Measurements from ENCODE around the gene NCL. TPM values are rescaled to one million over a fixed set of nuclear protein-coding genes. Genes with fewer than 3 reads are reported as not detected.

NCL gene, protein sequence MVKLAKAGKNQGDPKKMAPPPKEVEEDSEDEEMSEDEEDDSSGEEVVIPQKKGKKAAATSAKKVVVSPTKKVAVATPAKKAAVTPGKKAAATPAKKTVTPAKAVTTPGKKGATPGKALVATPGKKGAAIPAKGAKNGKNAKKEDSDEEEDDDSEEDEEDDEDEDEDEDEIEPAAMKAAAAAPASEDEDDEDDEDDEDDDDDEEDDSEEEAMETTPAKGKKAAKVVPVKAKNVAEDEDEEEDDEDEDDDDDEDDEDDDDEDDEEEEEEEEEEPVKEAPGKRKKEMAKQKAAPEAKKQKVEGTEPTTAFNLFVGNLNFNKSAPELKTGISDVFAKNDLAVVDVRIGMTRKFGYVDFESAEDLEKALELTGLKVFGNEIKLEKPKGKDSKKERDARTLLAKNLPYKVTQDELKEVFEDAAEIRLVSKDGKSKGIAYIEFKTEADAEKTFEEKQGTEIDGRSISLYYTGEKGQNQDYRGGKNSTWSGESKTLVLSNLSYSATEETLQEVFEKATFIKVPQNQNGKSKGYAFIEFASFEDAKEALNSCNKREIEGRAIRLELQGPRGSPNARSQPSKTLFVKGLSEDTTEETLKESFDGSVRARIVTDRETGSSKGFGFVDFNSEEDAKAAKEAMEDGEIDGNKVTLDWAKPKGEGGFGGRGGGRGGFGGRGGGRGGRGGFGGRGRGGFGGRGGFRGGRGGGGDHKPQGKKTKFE
- polyA plus RNA-seq (ENCODE audit: insufficient read length), result 1,232 TPM
- long read RNA-seq, donor 1, full-length matches to known transcripts, result 67 of 7,418 reads
- long read RNA-seq, donor 1, partial matches to known transcripts, result 7,151 of 7,418 reads
- long read RNA-seq, donor 1, other reads (novel, unspliced or antisense), result 200 of 7,418 reads
- long read RNA-seq, donor 2, full-length matches to known transcripts, result 69 of 7,305 reads
- long read RNA-seq, donor 2, partial matches to known transcripts, result 6,855 of 7,305 reads
- long read RNA-seq, donor 2, other reads (novel, unspliced or antisense), result 381 of 7,305 reads
- long read RNA-seq, donor 3, full-length matches to known transcripts, result 56 of 3,853 reads
- long read RNA-seq, donor 3, partial matches to known transcripts, result 3,606 of 3,853 reads
- long read RNA-seq, donor 3, other reads (novel, unspliced or antisense), result 191 of 3,853 reads
- long read RNA-seq, donor 4, partial matches to known transcripts, result 1,448 of 1,564 reads
- long read RNA-seq, donor 4, other reads (novel, unspliced or antisense), result 111 of 1,564 reads
- long read RNA-seq, donor 5, full-length matches to known transcripts, result 127 of 8,160 reads
- long read RNA-seq, donor 5, partial matches to known transcripts, result 7,770 of 8,160 reads
- long read RNA-seq, donor 5, other reads (novel, unspliced or antisense), result 263 of 8,160 reads
- long read RNA-seq, donor 6, full-length matches to known transcripts, result 53 of 7,829 reads
- long read RNA-seq, donor 6, partial matches to known transcripts, result 7,470 of 7,829 reads
- long read RNA-seq, donor 6, other reads (novel, unspliced or antisense), result 306 of 7,829 reads
- long read RNA-seq, donor 7, full-length matches to known transcripts, result 86 of 10,043 reads
- long read RNA-seq, donor 7, partial matches to known transcripts, result 9,718 of 10,043 reads
- long read RNA-seq, donor 7, other reads (novel, unspliced or antisense), result 239 of 10,043 reads
- long read RNA-seq, donor 8, full-length matches to known transcripts, result 31 of 3,177 reads
- long read RNA-seq, donor 8, partial matches to known transcripts, result 2,746 of 3,177 reads
- long read RNA-seq, donor 8, other reads (novel, unspliced or antisense), result 400 of 3,177 reads

DNA sequence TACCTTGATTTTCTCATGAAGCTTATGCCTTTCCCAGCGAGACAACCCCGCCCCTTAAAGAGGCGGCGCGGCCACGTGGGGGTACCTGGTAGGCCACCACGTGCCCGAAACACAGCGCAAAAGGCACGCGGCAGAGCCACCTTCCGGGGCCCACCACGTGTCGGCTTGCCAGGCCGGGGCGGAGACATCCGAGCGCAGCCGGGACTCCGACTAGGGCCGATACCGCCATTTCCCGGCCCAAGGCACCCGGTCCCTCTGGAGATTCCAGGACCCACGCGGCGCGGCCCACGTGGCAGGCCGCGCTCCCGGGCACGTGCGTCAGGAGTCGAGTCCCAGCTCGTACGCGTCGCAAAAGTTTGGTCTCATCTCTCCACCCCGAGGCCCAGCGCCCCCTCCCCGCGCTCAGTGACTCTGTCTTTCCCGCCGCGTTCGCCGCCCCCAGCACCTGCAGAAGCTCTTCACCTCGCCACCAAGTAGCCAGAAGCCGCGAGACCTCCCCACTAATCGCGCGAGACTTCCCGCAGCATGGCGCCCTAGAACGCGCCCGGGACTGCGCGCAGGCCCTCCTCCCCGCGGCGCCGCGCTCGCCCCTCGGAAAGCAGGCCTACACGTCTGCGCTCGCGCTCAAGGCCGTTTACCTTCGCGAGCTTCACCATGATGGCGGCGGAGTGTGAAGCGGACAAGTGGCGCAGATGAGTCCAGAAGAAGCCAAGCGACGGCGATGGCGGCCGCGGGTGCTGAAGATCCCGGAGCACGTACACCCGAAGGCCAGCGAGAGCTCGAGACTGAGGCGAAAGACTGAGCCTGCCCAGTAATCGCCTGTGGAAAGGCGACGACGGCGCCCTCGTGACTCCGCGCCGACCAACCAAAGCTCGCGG lies at the start of gene NCL:
NCL (minus strand) TSS at position 787 of the 878 bp plus-strand sequence; CDS start at position 656, 131 bp downstream.
- DNase-seq, result peak; percentile 84

DNA sequence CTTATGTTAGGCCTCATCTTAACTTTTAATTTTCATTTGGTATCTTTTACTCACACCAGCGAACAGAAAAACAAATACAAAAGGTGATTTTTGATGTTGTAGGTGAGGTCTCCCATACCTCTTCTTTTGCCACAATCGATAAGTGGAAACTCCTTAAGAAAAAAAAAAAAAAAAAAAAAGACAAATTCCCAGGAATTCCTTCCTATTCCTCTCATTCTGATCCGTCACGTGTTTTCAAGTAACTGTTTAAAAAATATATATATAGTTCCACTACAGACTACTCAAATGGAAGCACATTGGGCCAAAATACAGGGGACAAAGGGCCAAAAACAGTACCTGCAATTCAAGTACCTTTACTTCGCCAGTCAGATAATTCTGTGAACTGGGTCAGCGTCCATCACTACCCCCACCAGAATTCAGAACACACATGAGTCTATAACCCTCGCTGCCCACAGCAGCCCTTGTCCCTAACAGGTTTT lies 49.5 kb upstream of the NCL start:
- DNase-seq, result no peak

DNA sequence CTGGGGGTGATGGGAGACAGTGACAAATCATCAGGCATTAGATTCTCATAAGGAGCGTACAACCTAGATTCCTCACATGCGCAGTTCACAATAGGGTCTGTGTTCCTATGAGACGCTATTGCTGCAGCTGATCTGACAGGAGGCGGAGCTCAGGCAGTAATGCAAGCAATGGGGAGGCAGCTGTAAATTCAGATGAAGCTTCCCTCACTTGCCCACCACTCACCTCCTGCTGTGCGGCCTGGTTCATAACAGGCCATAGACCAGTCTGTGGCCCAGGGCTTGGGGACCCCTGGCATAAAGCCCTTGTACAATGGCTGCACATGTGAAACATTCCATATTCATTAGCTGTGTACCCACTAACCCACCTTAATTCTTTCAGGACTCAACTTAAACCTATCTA lies 47.9 kb upstream of the NCL start:
- DNase-seq, result no peak

DNA sequence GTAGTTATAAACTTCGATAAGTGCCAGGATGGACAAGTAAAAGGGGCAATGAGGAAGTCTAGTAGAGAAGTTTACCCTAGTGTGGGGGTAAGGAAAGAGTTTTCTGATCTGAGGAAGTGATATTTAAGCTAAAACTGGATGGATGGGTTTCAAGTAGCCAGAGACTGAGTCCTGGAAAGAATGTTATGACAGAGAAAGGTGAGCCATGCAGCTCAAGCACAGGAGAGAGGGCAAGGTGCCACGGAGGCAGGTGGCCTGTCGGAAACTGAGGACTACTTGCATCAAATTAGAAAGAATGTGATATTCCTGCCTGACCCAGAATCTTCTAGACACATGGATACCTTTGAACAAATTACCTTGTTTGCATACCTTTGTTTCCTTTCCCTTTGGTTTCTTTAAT lies 39.5 kb upstream of the NCL start:
- no peak for DNase-seq

DNA sequence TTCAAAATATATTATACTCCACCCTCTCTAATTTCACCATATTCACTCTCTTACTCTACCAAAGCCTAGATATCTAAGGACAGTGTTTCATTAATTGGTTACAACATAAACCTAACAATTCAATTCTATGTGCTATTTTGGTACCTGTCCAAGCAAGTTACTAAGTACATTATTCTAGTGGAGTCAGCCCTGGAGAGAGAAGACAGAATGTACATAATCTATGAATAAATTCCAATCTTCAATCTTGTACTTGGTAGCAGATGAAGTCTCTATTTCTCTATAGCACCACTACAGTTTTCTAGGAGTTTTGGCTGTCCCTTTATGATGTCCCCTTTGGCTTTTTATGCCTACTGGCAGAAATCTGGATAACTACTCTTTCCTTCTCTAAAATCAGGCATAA lies 38.3 kb upstream of the NCL start:
- DNase-seq, result no peak

DNA sequence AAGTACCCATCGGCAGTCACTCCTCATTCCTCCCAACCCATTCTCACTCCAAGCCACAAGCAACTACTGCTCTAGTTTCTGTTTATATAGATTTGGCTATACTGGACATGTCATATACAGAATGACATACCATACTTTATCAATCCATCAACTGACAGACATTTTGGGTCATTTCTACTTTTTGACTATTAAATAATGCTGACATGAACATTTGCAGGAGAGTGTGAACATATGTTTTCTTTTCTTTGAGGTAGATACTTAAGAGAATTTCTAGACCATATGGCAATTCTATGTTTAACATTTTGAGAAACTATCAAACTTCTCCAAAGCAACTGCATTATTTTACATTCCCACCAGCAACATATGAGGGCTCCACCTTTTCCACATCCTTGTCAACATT lies 33.4 kb upstream of the NCL start:
- no peak for DNase-seq

DNA sequence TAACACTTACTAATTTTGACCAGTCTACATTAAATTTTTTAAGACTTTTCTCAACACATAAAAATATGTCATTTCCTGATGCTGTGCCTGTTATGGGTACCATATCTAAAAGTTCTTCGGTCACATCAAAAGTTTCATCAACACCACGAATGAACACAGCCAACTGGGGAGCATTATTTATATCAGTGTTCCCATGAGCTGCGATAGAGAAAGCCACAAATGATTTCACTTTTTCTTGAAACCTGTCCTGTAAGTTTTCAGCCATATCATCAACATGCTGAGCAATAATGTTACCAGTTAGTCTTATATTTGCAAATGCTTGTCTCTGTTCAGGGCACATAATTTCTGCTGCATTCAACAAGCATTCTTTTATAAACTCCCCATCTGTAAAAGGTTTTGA lies 30.4 kb upstream of the NCL start:
- DNase-seq, result no peak

DNA sequence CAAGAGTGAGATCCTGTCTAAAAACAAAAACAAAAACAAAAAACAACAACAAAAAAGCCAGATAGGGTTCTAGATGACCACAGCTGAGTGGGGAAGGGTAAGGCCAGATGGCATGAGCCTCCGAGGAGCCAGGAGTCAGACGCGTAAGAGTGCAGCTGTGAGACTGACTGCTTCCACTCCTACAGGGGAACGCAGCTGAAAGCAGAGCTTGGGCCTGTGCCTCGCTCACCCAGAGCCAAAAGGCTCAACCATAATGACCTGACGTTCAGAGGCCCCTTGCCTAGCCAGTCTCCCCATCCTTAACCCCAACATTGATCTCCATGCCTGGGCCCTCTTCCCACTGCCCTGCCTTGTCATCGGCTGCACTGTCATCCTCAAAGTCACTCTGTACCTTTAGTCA lies 26.5 kb upstream of the NCL start:
- DNase-seq, result no peak

DNA sequence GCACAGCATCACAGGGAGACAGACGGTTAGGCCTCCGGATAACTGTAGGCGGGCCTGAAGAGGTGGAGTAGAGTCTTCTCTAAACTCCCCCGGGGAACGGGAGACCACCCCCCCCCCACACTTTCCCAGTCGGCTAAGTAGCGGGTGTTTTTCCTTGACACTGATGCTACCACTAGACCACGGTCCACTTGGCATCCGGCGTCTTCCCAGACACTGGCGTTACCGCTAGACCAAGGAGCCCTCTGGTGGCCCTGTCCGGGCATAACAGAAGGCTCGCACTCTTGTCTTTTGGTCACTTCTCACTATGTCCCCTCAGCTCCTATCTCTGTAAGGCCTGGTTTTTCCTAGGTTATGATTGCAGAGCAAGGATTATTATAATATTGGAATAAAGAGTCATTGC lies 25.7 kb upstream of the NCL start:
- no peak for DNase-seq

DNA sequence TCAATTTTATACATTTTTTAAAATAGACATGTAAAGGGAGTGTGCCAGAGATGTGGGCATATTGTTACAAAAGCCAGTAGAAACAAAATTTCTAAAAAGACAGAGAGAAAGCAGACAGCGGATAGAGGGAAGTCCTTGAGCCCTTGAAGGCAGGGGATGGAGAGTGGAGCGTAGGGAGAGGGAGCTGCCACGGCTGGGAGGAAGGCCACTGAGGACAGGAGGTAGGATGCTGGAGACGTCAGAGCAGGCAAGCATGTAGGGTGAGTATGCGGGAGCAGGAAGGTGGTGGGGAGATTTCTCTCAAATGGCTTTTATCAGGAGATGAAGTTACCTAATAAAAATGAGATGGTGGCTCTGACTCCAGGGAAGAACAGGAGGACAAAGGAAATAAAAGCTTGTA lies 24.0 kb upstream of the NCL start:
- no peak for DNase-seq

DNA sequence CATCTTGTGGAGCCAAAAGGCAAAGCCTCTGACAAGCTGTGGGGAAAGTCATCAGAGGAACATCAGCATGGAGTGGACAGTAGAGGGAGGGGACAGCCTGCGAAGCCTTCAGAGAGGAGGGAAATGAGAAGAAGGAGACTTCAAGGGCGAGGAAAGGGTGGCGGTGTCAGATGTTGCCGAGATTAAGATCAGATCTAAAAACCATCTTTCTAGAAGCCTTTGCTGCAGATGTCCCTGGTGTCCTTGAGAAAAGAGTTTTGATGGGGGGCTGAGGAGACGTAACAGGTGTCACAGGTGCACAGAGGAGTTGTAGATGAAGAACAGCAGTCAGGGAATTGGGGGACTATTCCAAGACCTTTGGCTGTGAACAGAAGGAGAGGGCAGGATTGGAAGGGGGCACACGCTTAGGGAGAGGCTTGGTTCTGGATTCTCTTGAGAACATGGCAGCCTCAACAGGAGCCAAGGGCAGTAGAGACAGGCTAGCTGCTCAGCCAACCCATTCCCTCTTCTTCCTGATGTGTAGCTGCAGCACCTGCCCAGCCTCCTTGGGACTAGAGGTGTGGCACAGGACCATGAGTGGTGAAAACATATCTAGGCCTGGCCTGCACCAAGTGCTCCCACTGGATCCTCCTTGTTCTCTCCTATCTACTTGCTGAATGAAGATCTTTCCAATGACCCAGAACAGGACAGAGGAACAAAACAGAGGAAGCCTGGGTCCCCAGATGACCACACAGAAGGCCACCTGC lies 22.7 kb upstream of the NCL start:
- DNase-seq, result no peak

DNA sequence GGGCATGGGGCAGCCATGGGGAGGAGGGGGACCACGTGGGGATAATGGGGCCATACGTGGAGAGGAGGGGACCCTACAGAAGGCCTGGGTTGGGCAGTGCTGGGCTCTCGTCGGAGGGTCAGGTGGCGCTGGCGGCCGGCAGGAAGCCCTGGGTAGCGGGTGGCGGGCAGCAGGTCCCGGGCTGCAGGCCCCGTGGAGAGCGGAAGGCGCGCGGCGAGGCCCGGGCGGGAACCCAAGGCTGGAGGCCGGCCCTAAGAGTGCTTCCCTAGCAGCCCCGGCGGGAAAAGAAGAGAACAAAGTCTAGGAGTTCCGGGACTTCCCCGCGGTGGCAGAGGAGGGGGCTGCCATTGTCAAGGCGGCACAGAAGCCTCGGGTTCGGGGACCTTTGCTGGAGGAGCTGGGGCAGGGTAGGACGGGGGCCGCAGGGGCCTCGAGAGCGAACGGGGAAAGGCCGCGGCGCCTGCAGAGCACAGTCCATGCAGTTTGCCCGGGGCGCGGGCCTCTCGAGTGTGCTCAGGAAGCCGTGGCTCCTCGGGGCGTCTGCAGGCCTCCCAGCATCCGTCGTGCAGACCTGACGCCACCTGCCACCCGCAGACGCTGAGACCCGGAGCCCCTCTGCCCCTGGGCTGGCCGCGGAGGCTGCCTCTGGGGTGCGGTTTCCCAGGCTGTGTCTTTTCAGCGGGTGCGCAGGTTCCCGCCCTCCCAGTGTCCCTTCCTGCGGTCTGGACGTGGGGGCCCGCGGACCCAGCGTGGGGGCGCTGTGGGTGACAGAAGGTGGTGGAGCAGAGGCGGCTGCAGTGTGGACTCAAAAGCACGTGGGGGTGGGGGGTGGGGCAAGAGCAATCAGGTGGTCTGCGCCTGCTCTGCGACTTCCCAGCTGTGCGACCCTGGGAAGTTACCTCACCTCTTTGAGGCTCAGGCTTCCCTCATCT lies 19.4 kb upstream of the NCL start:
- DNase-seq, result peak; percentile 17

DNA sequence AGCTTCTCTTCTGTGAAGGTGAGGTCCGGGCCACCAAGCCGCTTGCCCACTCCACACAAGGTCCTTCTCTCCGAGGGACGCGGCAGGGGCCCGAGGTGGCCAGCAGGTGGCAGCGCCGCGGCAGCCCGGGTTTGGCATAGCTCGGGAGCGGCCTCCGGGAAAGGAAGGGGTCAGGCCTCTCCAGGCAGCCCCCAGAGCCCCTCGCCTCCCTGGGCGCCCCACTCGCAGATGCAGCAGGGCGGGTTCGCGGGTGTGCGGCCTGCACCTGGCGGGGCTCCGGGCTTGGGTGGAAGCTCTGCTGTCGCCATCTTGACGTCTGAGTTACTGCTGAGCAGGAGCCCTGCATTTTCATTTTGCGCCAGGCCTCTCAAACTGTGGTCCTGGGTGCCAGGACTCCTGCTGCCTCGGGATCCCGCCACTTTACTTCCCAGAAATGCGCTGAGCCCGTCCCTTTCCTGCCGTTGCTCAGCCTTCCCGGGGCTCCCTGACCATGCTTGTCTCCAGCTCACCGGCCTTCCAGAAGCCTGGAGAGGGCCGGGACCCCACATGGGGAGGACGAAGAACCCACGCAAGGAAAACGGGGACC lies 18.6 kb upstream of the NCL start:
- DNase-seq, result peak; percentile 74

DNA sequence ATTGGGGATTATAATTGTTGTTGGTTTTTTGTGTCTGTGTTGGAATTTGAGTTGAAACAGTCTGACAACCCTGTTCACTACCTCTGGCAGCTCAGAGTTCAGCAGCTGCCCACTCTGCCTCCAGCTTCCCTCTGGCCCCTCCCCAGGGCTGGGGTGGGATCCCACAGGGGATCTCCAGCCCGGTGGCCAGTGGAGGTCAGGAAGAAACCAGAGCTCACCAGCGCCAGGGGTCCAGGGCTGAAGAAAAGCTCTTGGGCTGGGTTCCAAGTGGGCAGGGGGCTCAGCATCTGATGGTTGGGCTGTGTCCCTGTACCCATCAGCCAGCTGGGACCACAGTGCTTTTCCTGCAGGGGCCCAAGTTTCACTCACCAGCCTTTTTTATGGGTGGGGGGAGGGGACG lies 16.5 kb upstream of the NCL start:
- no peak for DNase-seq

DNA sequence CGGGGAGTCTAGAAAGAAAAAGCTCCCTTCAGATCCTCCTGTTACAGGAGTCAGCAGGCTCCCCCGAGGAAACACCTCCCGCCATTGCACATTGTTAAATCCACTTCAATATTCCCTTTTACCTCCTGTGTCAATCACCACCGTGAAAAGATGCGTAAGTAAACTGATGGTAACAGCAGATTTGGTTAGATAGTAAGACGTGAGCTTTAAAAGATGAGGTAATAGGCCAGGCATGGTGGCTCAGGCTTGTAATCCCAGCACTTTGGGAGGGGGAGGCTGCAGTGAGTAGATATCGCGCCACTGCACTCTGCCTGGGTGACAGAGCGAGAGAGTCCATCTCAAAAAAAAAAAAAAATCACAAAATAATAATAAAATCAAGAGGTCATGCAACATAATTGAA lies 15.2 kb upstream of the NCL start:
- no peak for DNase-seq

DNA sequence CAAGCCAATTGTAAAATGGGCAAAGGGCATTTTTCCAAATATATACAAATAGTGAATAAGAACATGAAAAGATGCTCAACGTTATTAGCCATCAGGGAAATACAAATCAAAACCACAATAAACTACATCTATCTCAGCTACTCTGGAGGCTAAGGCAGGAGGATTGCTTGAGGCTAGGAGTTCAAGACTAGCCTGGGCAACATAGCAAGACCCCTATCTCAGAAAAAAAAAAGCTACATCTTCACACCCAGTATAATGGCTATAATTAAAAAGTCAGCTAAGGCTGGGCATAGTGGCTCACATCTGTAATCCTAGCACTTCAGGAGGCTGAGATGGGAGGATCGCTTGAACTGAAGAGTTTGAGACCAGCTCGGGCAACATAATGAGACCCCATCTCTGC lies 12.6 kb upstream of the NCL start:
- DNase-seq, result no peak

DNA sequence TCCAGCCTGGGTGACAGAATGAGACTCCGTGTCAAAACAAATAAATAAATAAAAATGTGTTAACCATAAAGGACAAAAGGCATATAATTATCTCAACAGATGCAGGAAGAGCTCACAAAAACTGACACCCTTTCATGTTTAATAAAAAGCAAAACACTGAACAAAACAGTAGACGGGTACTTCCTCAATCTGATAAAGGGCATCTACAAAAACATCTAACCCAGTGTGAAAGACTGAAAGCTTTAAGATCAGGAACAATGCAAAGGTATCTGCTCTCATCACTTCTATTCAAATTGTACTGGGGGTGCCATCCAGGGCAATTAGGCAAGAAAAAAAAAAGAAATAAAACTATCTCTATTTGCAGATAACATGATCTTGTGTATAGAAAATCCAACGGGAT lies 11.7 kb upstream of the NCL start:
- no peak for DNase-seq

DNA sequence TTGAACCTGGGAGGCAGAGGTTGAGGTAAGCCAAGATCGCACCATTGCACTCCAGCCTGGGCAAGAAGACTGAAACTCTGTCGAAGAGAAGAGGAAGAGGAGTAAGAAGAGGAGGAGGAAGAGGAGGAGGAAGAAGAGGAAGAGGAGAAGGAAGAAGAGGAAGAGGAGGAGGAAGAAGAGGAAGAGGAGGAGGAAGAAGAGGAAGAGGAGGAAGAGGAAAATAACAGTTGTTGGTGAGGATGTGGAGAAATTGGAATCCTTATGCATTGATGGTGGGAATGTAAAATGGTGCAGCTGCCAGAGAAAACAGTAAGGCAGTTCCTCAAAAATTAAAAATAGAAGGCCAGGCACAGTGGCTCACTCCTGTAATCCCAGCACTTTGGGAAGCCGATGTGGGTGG lies 8.5 kb upstream of the NCL start:
- DNase-seq, result no peak

Measured in left kidney (tissue), 8 donors.